SK-N-SH (cell line): ENCODE results near the gene OR51A7. TPM values are rescaled to one million over a fixed set of nuclear protein-coding genes. Genes with fewer than 3 reads are reported as not detected.

Experiments used
- CTCF ChIA-PET: fragments of 300-600, 350-600 bp; formaldehyde crosslinking; extraction: SDS; loops from one replicate; lab custom pipeline; 2021; lab: Yijun Ruan, JAX
- POLR2A ChIA-PET: fragments of 350-600 bp; sonication (Branson Sonifier 250); formaldehyde crosslinking; extraction: SDS; loops from one replicate; lab custom pipeline; 2020; ENCODE audit warnings: antibody characterized with exemption, inconsistent platforms; lab: Yijun Ruan, JAX
- DNase-seq: peaks from one replicate; pipeline ENCODE4 v3.0.0; 2012
- H2AFZ ChIP-seq: fragments of 200-600 bp; sonication (generic); 2 replicates; pipeline ENCODE4 v1.8.1; 2016; ENCODE audit warnings: antibody characterized with exemption, mild to moderate bottlenecking, low read depth
- H3F3A ChIP-seq: fragments of 200-600 bp; sonication (generic); replicated peaks from 2 replicates; pipeline ENCODE3; 2016; ENCODE audit warnings: antibody characterized with exemption, mild to moderate bottlenecking; ENCODE audit not compliant: insufficient read depth
- H3K27ac ChIP-seq, 2 experiments: fragments of 200-500 bp in 1 of 2; fragments of 200-600 bp in 1 of 2; sonication (Bioruptor generic) in 1 of 2; sonication (generic), shearing (Covaris generic) in 1 of 2; 2 replicates each; pipeline versions ENCODE4 v1.5.1 to v1.6.1; 2014 to 2016; ENCODE audit warnings: low read depth in 2 of 2, inconsistent platforms in 1 of 2, low read length in 1 of 2, mild to moderate bottlenecking in 1 of 2, mixed read lengths in 1 of 2
- H3K27me3 ChIP-seq: fragments of 200-600 bp; sonication (generic), shearing (Covaris generic); 2 replicates; pipeline ENCODE4 v1.6.1; 2016; ENCODE audit warnings: mixed run types; ENCODE audit not compliant: insufficient read depth
- H3K36me3 ChIP-seq, 2 experiments: fragments of 200-500 bp in 1 of 2; fragments of 200-600 bp in 1 of 2; sonication (Bioruptor generic) in 1 of 2; sonication (generic) in 1 of 2; replicated peaks in 1 of 2; 2 replicates each; pipeline versions ENCODE3 to v1.5.1; 2014 to 2016; ENCODE audit warnings: low read length in 1 of 2, mild to moderate bottlenecking in 1 of 2; ENCODE audit not compliant: insufficient read depth in 2 of 2, control insufficient read depth in 1 of 2
- H3K4me1 ChIP-seq, 2 experiments: fragments of 200-500 bp in 1 of 2; fragments of 200-600 bp in 1 of 2; sonication (Bioruptor generic) in 1 of 2; sonication (generic), shearing (Covaris generic) in 1 of 2; 2 replicates each; pipeline versions ENCODE4 v1.5.1 to v1.6.1; 2014 to 2016; ENCODE audit warnings: low read depth in 1 of 2, low read length in 1 of 2, mixed run types in 1 of 2; ENCODE audit not compliant: insufficient read depth in 2 of 2, control insufficient read depth in 1 of 2
- H3K4me2 ChIP-seq: fragments of 200-600 bp; sonication (generic), shearing (Covaris generic); 2 replicates; pipeline ENCODE4 v1.6.1; 2017; ENCODE audit warnings: mixed run types
- H3K4me3 ChIP-seq, 2 experiments: fragments of 200-500 bp in 1 of 2; fragments of 200-600 bp in 1 of 2; sonication (Bioruptor generic) in 1 of 2; sonication (generic), shearing (Covaris generic) in 1 of 2; 2 replicates each; pipeline versions ENCODE4 v1.5.1 to v1.8.1; 2014 to 2016; ENCODE audit warnings: low read depth in 2 of 2, inconsistent platforms in 1 of 2, low read length in 1 of 2, mild to moderate bottlenecking in 1 of 2, mixed read lengths in 1 of 2, moderate library complexity in 1 of 2
- H3K79me2 ChIP-seq: fragments of 200-600 bp; sonication (generic); 2 replicates; pipeline ENCODE4 v1.8.1; 2017; ENCODE audit warnings: mild to moderate bottlenecking; ENCODE audit not compliant: insufficient read depth
- H3K9ac ChIP-seq: fragments of 200-600 bp; sonication (generic); 2 replicates; pipeline ENCODE4 v1.6.1; 2017; ENCODE audit warnings: mixed run types
- H3K9me2 ChIP-seq: fragments of 200-600 bp; sonication (generic); 2 replicates; pipeline ENCODE4 v1.6.1; 2017; ENCODE audit warnings: mixed run types
- H3K9me3 ChIP-seq: fragments of 200-600 bp; sonication (generic); 2 replicates; pipeline ENCODE4 v1.6.1; 2017; ENCODE audit warnings: mixed run types, mild to moderate bottlenecking, moderate library complexity
- H4K20me1 ChIP-seq: fragments of 200-600 bp; sonication (generic); 2 replicates; pipeline ENCODE4 v1.6.1; 2017; ENCODE audit warnings: mild to moderate bottlenecking, mixed run types; ENCODE audit not compliant: insufficient read depth
- CTCF ChIP-seq: fragments of 200-600 bp; sonication (generic); IDR thresholded peaks from 2 replicates; pipeline ENCODE4 v1.6.1; 2017; ENCODE audit warnings: antibody characterized with exemption, mild to moderate bottlenecking, moderate library complexity
- ELF1 ChIP-seq: IDR thresholded peaks from 2 replicates; pipeline ENCODE4 v1.4.0; 2012
- EP300 ChIP-seq, 2 experiments: IDR thresholded peaks; 2 replicates each; pipeline versions ENCODE4 v1.4.0 to v1.6.1; 2012; ENCODE audit warnings: borderline replicate concordance in 1 of 2, low read depth in 1 of 2, low read length in 1 of 2
- EZH2phosphoT487 ChIP-seq: fragments of 200-600 bp; sonication (generic); IDR thresholded peaks from 2 replicates; pipeline ENCODE4 v1.6.1; 2017; ENCODE audit warnings: low read depth, mixed run types, mild to moderate bottlenecking, antibody characterized with exemption, moderate library complexity, borderline replicate concordance
- FOSL2 ChIP-seq: IDR thresholded peaks from 2 replicates; pipeline ENCODE4 v1.4.0; 2012; ENCODE audit warnings: low read depth, mild to moderate bottlenecking, moderate library complexity, borderline replicate concordance
- GABPA ChIP-seq: IDR thresholded peaks from 2 replicates; pipeline ENCODE4 v1.4.0; 2012; ENCODE audit warnings: low read depth, mild to moderate bottlenecking
- JUND ChIP-seq: IDR thresholded peaks from 2 replicates; pipeline ENCODE4 v1.4.0; 2012
- MAX ChIP-seq: IDR thresholded peaks from 2 replicates; pipeline ENCODE4 v1.4.0; 2012; ENCODE audit warnings: low read depth
- MEF2A ChIP-seq: IDR thresholded peaks from 2 replicates; pipeline ENCODE4 v1.4.0; 2012; ENCODE audit warnings: low read depth, borderline replicate concordance
- NFIC ChIP-seq: IDR thresholded peaks from 2 replicates; pipeline ENCODE4 v1.4.0; 2012; ENCODE audit warnings: borderline replicate concordance
- POLR2AphosphoS5 ChIP-seq: IDR thresholded peaks from 2 replicates; pipeline ENCODE4 v1.6.1; 2012; ENCODE audit warnings: low read depth, low read length
- RAD21 ChIP-seq: IDR thresholded peaks from 2 replicates; pipeline ENCODE4 v1.6.1; 2012; ENCODE audit warnings: mild to moderate bottlenecking, low read length
- RCOR1 ChIP-seq: fragments of 150-350 bp; IDR thresholded peaks from 2 replicates; pipeline ENCODE4 v1.6.1; 2017; ENCODE audit warnings: antibody characterized with exemption, low read length
- RFX5 ChIP-seq: IDR thresholded peaks from 2 replicates; pipeline ENCODE4 v1.6.1; 2012; ENCODE audit warnings: mild to moderate bottlenecking, improper control_type of control experiment, low read length
- RXRA ChIP-seq: IDR thresholded peaks from 2 replicates; pipeline ENCODE4 v1.4.0; 2012; ENCODE audit warnings: low read depth, mild to moderate bottlenecking, borderline replicate concordance
- SIN3A ChIP-seq: IDR thresholded peaks from 2 replicates; pipeline ENCODE4 v1.6.1; 2012; ENCODE audit warnings: low read depth, mild to moderate bottlenecking, low read length, moderate library complexity, borderline replicate concordance
- SMC3 ChIP-seq: IDR thresholded peaks from 2 replicates; pipeline ENCODE4 v1.6.1; 2012; ENCODE audit warnings: low read depth, low read length, improper control_type of control experiment
- TAF1 ChIP-seq: IDR thresholded peaks from 2 replicates; pipeline ENCODE4 v1.6.1; 2012; ENCODE audit warnings: low read depth, mild to moderate bottlenecking, low read length, moderate library complexity, borderline replicate concordance
- TCF12 ChIP-seq: IDR thresholded peaks from 2 replicates; pipeline ENCODE4 v1.4.0; 2012
- ZBTB33 ChIP-seq: IDR thresholded peaks from 2 replicates; pipeline ENCODE4 v1.4.0; 2012; ENCODE audit warnings: low read depth, borderline replicate concordance
- WGBS: methylation state at CpG from one replicate; pipeline ENCODE4 v1.1.6; 2017; ENCODE audit warnings: low lambda C conversion rate; 5-methylcytosine and 5-hydroxymethylcytosine counted together
- polyA plus RNA-seq, 3 experiments: library from polyadenylated mRNA; depleted of rRNA; stranded (reverse); fragments of >200 nt; gene quantifications; 2 replicates each; pipeline ENCODE4 v1.2.3, GENCODE V29; 2012

Gene OR51A7
- polyA plus RNA-seq, 1 of the 3 experiments (the other 2 are of a cell fraction): not detected

- TF ChIP-seq GABPA (no peak), RFX5 (no peak), MEF2A (no peak), SMC3 (no peak), TAF1 (no peak), CTCF (no peak)
- TF ChIP-seq, all 33 proteins: peak for 0
Observed at GRCh38 chr11:4881860-4882500, 21.6 kb upstream of the OR51A7 start, which contains the start of gene OR51T1 (continued).

GRCh38 chr11:4882543-4882942 lies 21.0 kb upstream of the OR51A7 start:
- Histone ChIP-seq H3K9me3 (no peaks in the 10 kb centered on the region), H3K9me2 (no peaks in the 10 kb centered on the region), H3K4me1 (no peaks in the 10 kb centered on the region), H3K36me3 (no peaks in the 10 kb centered on the region), H3K79me2 (no peaks in the 10 kb centered on the region), H3K9ac (no peak overlapping the region), H3K27me3 (no peaks in the 10 kb centered on the region), H3F3A (no peaks in the 10 kb centered on the region), H4K20me1 (no peaks in the 10 kb centered on the region), H2AFZ (no peak overlapping the region), H3K4me3 (no peak overlapping the region), H3K27ac (no peak overlapping the region), H3K4me2 (no peak overlapping the region)
- CTCF ChIA-PET: no interaction called here
- TF ChIP-seq EP300 (IDR thresholded peaks at IDR 0.05; ENCODE audit: borderline replicate concordance in 1 of 2, low read depth in 1 of 2, low read length in 1 of 2) (no peak), RXRA (no peak), NFIC (no peak), JUND (no peak), ZBTB33 (no peak), EZH2phosphoT487 (no peak), MAX (no peak), FOSL2 (no peak), ELF1 (no peak), RCOR1 (no peak), RAD21 (no peak), POLR2AphosphoS5 (no peak), CTCF (no peak), SIN3A (no peak), TCF12 (no peak)
- 1% methylated on average over 5 of the region's 5 CpGs for WGBS
- no peak for DNase-seq
- POLR2A ChIA-PET: no interaction called here
